ENCODE measurements around the gene DBF4B. TPM values are rescaled to one million over a fixed set of nuclear protein-coding genes. Genes with fewer than 3 reads are reported as not detected.

DBF4B gene
- total RNA-seq, 4 donors from 2014 or later: 1.9 to 5.3 (median 3.8) TPM

DNA sequence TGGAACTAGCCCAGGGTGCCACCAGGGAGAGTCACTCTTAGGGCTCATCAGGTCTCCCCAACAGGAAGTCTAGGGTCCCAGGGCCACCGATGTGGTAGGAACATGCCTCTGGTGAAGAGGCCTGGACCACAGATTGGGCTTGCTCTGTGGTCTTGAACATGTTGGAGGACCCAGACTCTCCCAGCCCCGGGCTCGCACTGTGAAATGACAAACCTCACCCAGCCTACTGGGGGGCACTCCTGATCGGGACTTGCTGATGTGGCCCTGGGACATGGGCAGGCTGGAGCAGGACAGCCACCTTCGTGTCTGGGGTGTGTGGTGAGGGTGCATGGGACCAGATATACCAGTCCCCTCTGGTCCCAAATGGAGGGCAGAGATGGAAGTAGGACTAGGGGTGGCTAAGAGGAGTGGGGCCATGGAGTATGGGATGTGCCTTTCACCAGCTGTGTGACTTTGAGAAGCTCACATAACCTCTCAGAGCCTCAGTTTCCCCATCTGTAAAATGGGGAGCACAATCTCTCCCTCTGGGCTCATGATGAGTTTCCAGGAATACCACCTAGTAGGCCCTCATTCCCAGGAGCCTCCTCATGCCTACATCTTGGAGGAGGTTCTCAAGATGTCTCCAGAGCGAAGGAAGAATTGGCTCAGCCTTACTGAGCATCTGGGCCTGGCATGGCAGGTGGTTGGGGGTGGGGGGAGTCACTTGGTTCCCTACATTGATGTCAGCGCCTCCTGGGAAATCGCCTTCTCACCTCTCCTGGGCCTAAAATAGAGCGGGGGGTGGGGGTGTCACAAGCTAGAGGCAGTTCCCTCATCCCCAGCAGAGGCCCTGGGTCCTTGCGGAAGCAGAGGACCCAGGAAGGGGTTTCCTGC lies 48.8 kb downstream of the DBF4B start:
- DNase-seq: no peak
- peaks cover 5 to 55% (median 12%) of the 10 kb centered on the region in 4 donors for H3K27me3 ChIP-seq
- H3K36me3 ChIP-seq: no peaks in the 10 kb centered on the region
- peaks cover 10 to 17% (median 14%) of the 10 kb centered on the region in 3 donors for H3K4me1 ChIP-seq
- H3K27ac ChIP-seq: no peak overlapping the region
- TF ChIP-seq POLR2A (IDR thresholded peaks at IDR 0.05): no peak
- TF ChIP-seq, protein P1, sequence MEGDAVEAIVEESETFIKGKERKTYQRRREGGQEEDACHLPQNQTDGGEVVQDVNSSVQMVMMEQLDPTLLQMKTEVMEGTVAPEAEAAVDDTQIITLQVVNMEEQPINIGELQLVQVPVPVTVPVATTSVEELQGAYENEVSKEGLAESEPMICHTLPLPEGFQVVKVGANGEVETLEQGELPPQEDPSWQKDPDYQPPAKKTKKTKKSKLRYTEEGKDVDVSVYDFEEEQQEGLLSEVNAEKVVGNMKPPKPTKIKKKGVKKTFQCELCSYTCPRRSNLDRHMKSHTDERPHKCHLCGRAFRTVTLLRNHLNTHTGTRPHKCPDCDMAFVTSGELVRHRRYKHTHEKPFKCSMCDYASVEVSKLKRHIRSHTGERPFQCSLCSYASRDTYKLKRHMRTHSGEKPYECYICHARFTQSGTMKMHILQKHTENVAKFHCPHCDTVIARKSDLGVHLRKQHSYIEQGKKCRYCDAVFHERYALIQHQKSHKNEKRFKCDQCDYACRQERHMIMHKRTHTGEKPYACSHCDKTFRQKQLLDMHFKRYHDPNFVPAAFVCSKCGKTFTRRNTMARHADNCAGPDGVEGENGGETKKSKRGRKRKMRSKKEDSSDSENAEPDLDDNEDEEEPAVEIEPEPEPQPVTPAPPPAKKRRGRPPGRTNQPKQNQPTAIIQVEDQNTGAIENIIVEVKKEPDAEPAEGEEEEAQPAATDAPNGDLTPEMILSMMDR (IDR thresholded peaks at IDR 0.05): no peak
- 64 to 84% methylated on average over 5 to 9 of the region's 10 CpGs for WGBS, 2 donors
- H3K9me3 ChIP-seq: no peaks in the 10 kb centered on the region
- H3K4me3 ChIP-seq: no peak overlapping the region
- intact Hi-C loops (cut with DNase I): no loop called here

DNA sequence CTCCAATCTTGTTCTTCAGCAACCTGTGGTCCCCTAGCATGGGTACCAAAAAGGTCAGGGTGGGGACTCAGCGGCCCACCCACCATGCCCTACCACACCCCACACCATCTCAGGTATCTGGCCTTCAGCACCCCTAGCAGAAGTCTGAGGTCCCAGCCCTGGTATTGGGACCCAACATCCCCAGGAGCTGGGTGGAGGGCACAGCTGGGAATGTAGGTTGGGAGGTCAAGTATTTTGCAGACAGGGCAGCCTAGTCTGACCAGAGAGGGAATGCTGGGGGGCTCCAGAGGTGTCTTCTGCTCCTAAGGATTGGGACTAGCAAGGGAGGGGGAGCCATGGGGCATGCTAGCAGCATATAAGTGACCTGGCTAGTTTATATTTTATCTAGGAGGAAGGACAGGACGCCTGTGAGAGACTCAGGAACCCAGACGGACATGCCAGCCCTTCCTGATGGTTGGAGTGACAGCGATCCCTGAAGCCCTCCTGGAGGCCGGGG lies 49.5 kb downstream of the DBF4B start:
- H3K4me3 ChIP-seq: no peak overlapping the region

DNA sequence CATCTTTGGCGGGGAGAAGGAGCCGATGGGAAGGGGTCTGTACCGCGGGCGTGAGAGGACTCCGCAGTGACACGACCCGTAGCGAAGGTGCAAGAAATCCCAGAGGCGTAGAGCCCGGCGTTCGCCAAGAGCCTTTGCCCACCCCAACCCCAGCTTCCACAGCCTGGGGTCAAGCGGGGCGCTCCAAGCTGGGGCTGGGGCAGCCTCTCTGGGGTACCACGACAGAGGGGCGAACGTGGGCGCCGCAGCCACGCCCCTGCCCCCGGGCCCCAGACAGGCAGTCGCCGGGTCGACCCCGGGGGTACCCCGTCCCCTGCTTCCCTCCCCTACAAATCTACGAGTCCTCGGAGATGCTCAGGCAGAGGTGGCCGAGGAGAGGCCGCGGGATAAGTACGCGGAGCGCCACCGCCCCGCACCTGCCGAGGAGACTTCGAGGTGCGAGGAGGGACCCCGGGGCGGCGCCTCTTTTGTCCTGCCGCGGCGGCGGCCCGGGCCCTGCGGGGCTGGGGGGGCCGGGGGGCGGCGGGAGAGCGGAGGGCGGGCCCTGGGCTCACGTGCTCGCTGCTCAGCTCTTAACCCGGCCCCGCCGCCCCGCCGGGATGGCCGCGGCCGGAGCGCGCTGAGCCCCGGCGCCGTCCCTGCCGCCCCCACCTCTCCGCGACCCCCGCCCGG lies 50.1 kb downstream of the DBF4B start, which contains the start of gene ADAM11:
ADAM11 (plus strand) TSS at position 575 of the 672 bp plus-strand sequence. CDS start 212 bp downstream, outside the sequence.
- H3K4me3 ChIP-seq: peak within 1 kb of the TSS; percentile 20 to 72 (median 38)

More for the DNA sequence above, 49.5 kb downstream of the DBF4B start:
- Histone ChIP-seq H3K9me3 (no peaks in the 10 kb centered on the region), H3K36me3 (no peaks in the 10 kb centered on the region), H3K4me1 (peaks cover 10 to 17% (median 14%) of the 10 kb centered on the region in 3 donors), H3K27me3 (peaks cover 5 to 58% (median 12%) of the 10 kb centered on the region in 4 donors), H3K27ac (no peak overlapping the region)
- no peak for TF ChIP-seq POLR2A (IDR thresholded peaks at IDR 0.05)
- TF ChIP-seq, protein P1 (IDR thresholded peaks at IDR 0.05): no peak
- intact Hi-C loops (cut with DNase I): no loop called here
- DNase-seq: no peak
- 21 to 60% methylated on average over 2 to 4 of the region's 5 CpGs for WGBS, 2 donors

DNA sequence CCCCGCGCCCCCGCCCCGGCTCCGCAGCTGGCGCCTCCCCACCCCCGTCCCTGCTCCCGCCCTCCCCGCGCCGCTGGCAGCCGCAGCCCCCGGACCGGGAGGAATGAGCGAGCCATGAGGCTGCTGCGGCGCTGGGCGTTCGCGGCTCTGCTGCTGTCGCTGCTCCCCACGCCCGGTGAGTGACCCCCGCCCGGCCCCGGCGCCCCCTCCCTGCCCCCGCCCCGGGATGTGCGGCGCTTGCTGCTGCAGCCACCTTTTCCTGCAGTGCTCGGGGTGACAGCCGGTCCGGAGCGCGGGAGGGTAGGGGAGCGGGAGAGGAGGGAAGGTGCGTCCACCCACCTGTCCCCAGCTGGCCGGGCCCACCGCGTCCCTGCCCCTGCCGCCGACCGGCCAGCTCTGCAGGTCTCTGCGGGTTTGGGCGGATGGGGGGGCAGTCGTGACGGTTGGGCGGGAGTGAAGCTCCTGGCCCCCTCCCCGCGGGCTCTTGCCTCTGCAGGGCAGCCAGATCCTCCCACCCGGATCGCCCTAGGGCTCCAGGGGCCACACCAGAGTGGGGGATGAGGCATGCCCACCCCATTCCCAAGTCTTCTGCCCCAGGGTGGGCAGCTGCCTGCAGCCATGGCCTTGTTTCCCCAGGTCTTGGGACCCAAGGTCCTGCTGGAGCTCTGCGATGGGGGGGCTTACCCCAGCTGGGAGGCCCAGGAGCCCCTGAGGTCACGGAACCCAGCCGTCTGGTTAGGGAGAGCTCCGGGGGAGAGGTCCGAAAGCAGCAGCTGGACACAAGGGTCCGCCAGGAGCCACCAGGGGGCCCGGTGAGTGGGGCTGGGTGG lies 50.8 kb downstream of the DBF4B start:
- no CpG with 5 or more reads among the region's 60 CpGs for WGBS, 2 donors
- Histone ChIP-seq H3K4me3 (peak overlapping the region; percentile 20 to 72 (median 38)), H3K9me3 (no peaks in the 10 kb centered on the region), H3K27ac (no peak overlapping the region), H3K36me3 (no peaks in the 10 kb centered on the region), H3K27me3 (peaks cover 5 to 63% (median 12%) of the 10 kb centered on the region in 4 donors), H3K4me1 (peaks cover 10 to 17% (median 14%) of the 10 kb centered on the region in 3 donors)
- TF ChIP-seq, protein P1 (IDR thresholded peaks at IDR 0.05): no peak
- no peak for TF ChIP-seq POLR2A (IDR thresholded peaks at IDR 0.05)
- intact Hi-C loops (cut with DNase I): no loop called here
- DNase-seq: no peak

More for the DNA sequence above, 50.1 kb downstream of the DBF4B start, which contains the start of gene ADAM11:
- TF ChIP-seq, protein P1 (IDR thresholded peaks at IDR 0.05): no peak
- TF ChIP-seq POLR2A (IDR thresholded peaks at IDR 0.05): no peak
- no peaks in the 10 kb centered on the region for H3K9me3 ChIP-seq
- peaks cover 5 to 58% (median 12%) of the 10 kb centered on the region in 4 donors for H3K27me3 ChIP-seq
- intact Hi-C loops (cut with DNase I): no loop called here
- no peaks in the 10 kb centered on the region for H3K36me3 ChIP-seq
- no peak for DNase-seq
- WGBS, 2 donors: 14 to 37% methylated on average over 6 to 12 of the region's 74 CpGs
- H3K4me1 ChIP-seq: peaks cover 10 to 17% (median 14%) of the 10 kb centered on the region in 3 donors
- no peak within 1 kb of the TSS for H3K27ac ChIP-seq

Data from esophagus squamous epithelium (tissue), 5 donors.